GM12878 (cell line): ENCODE data around the gene SOWAHC. TPM values are rescaled to one million over a fixed set of nuclear protein-coding genes. Genes with fewer than 3 reads are reported as not detected.

Experiments used
- ATAC-seq: fragments of 200-7000 bp; cut with Tn5 transposase; 3 replicates; pipeline ENCODE4 v1.9.1; 2020; ENCODE audit warnings: mild to moderate bottlenecking, moderate library complexity
- BruUV-seq: library from RNA; stranded (reverse); fragments of 400-500 nt; replicated peaks from 2 replicates; lab custom pipeline; 2021; lab: Mats Ljungman, UMichigan
- CTCF ChIA-PET: fragments of 300-600 bp; sonication (Branson Sonifier 250); formaldehyde crosslinking; extraction: SDS; loops from one replicate; lab custom pipeline; 2021; ENCODE audit warnings: inconsistent platforms; lab: Yijun Ruan, JAX
- POLR2A ChIA-PET: fragments of 350-600 bp; formaldehyde crosslinking; extraction: SDS; loops from one replicate; lab custom pipeline; 2021; ENCODE audit warnings: inconsistent platforms; lab: Charles Lee
- RAD21 ChIA-PET: fragments of 300-600 bp; sonication (Branson Sonifier 250); formaldehyde crosslinking; loops from one replicate; lab custom pipeline; 2023; ENCODE audit warnings: antibody characterized with exemption; ENCODE audit not compliant: unreplicated experiment; lab: Charles Lee
- SMC1A ChIA-PET: fragments of 300-600 bp; sonication (Branson Sonifier 250); formaldehyde crosslinking; loops from one replicate; lab custom pipeline; 2023; ENCODE audit not compliant: unreplicated experiment, uncharacterized antibody; lab: Charles Lee
- DNase-seq: peaks from one replicate; pipeline ENCODE4 v3.0.0-alpha.2; 2011; ENCODE audit warnings: low read depth, low spot score
- FAIRE-seq: peaks from 3 replicates; lab custom pipeline; 2011; peaks lifted over from hg19 to GRCh38; lab: Jason Lieb, UNC
- H2AFZ ChIP-seq: 2 replicates; pipeline ENCODE4 v1.6.0; 2011; ENCODE audit warnings: low read depth, low read length, control low read depth; ENCODE audit not compliant: control insufficient read depth
- H3K27ac ChIP-seq: 2 replicates; pipeline ENCODE4 v1.5.1; 2011; ENCODE audit warnings: control low read depth; ENCODE audit not compliant: control insufficient read depth, insufficient read depth
- H3K27me3 ChIP-seq, 2 experiments: replicated peaks in 1 of 2; 2 replicates each; pipeline versions ENCODE4 v1.6.0 to v1.6.1; 2011; ENCODE audit warnings: low read length in 1 of 2; ENCODE audit not compliant: control insufficient read depth in 2 of 2, insufficient read depth in 2 of 2
- H3K36me3 ChIP-seq, 2 experiments: 2 replicates each; pipeline ENCODE4 v1.5.1; 2011; ENCODE audit warnings: low read length in 1 of 2; ENCODE audit not compliant: control insufficient read depth in 2 of 2, insufficient read depth in 2 of 2
- H3K4me1 ChIP-seq: 2 replicates; pipeline ENCODE4 v1.6.1; 2011; ENCODE audit warnings: mild to moderate bottlenecking, low read length, moderate library complexity, mixed read lengths; ENCODE audit not compliant: control insufficient read depth, insufficient read depth
- H3K4me2 ChIP-seq: 2 replicates; pipeline ENCODE4 v1.6.0; 2011; ENCODE audit warnings: control low read depth; ENCODE audit not compliant: control insufficient read depth, insufficient read depth
- H3K4me3 ChIP-seq: fragments of 200-600 bp; sonication (generic); 2 replicates; pipeline ENCODE4 v1.5.1; 2016
- H3K79me2 ChIP-seq: 2 replicates; pipeline ENCODE4 v1.6.0; 2011; ENCODE audit warnings: low read length; ENCODE audit not compliant: control insufficient read depth, insufficient read depth
- H3K9ac ChIP-seq: 2 replicates; pipeline ENCODE4 v1.8.0; 2011; ENCODE audit warnings: low read length, control low read depth, mixed read lengths; ENCODE audit not compliant: control insufficient read depth, insufficient read depth
- H3K9me3 ChIP-seq: replicated peaks from 3 replicates; pipeline ENCODE4 v1.5.1; 2011; ENCODE audit warnings: mild to moderate bottlenecking, low read length; ENCODE audit not compliant: control insufficient read depth, insufficient read depth
- H4K20me1 ChIP-seq: 2 replicates; pipeline ENCODE4 v1.6.0; 2011; ENCODE audit not compliant: control insufficient read depth, insufficient read depth
- CEBPZ ChIP-seq: fragments of 150-350 bp; IDR thresholded peaks from 2 replicates; pipeline ENCODE4 v1.6.1; 2016; ENCODE audit warnings: low read depth, low read length
- GABPA ChIP-seq: IDR thresholded peaks from 2 replicates; pipeline ENCODE4 v1.6.1; 2014; ENCODE audit warnings: antibody characterized with exemption, low read depth, mild to moderate bottlenecking, inconsistent platforms
- RCOR1 ChIP-seq: conservative IDR thresholded peaks from 2 replicates; pipeline ENCODE4 v1.6.1; 2012; ENCODE audit warnings: low read depth, low read length, improper control_type of control experiment
- RELB ChIP-seq: fragments of 450-650 bp; IDR thresholded peaks from 2 replicates; pipeline ENCODE4 v1.6.1; 2017; ENCODE audit warnings: low read depth, mild to moderate bottlenecking, moderate library complexity
- SIN3A ChIP-seq: IDR thresholded peaks from 2 replicates; pipeline ENCODE4 v1.6.1; 2012; ENCODE audit warnings: low read depth, low read length, improper control_type of control experiment
- SMC3 ChIP-seq: IDR thresholded peaks from 2 replicates; pipeline ENCODE4 v1.6.1; 2011; ENCODE audit warnings: low read length, improper control_type of control experiment, borderline replicate concordance
- WGBS: methylation state at CpG from one replicate; pipeline ENCODE4 v1.1.6; 2016; ENCODE audit warnings: low lambda C conversion rate; ENCODE audit not compliant: insufficient replicate concordance, insufficient coverage; ENCODE audit errors: missing lambda C conversion rate; 5-methylcytosine and 5-hydroxymethylcytosine counted together
- in situ Hi-C: fragments of 300-500 bp; cut with MboI; formaldehyde crosslinking; loops from 9 replicates; pipeline ENCODE4 v1.14.3; 2018; ENCODE audit warnings: mixed read lengths
- intact Hi-C: fragments of 100-400 bp; cut with micrococcal nuclease; formaldehyde crosslinking; loops from one replicate; pipeline ENCODE4 v1.14.2; 2022; ENCODE audit not compliant: unreplicated experiment
- polyA plus RNA-seq, 11 experiments: library from polyadenylated mRNA; depleted of rRNA in 4 of 11; unstranded in 6 of 11; stranded (reverse) in 5 of 11; fragments of >200 nt; fragmentation: Nextera tagmentation in 4 of 11; fragmentation: Illumina TruSeq in 1 of 11; extraction: Ambion mirVana in 4 of 11; extraction: Trizol in 1 of 11; gene quantifications; 1 replicate in 1 of 11; 2 replicates in 10 of 11; pipeline versions ENCODE4 v1.2.1 to v1.2.3, GENCODE V29; 2011 to 2016; ENCODE audit warnings: inconsistent platforms in 2 of 11, missing spikeins in 2 of 11, low read depth in 1 of 11
- total RNA-seq, 4 experiments: library from RNA; depleted of rRNA in 3 of 4; stranded (reverse); fragments of >200 nt in 3 of 4; fragmentation: Illumina TruSeq in 1 of 4; extraction: Trizol in 1 of 4; gene quantifications; 2 replicates each; pipeline versions ENCODE4 v1.2.1 to v1.2.3, GENCODE V29; 2013 to 2021

SOWAHC gene
- total and polyA plus RNA-seq, 10 of the 15 experiments (the other 5 are each of a cell fraction or from before 2014, with no cell fraction given): 0.48 to 2.6 (median 1.8) TPM

- no peak for TF ChIP-seq CEBPZ
- TF ChIP-seq RCOR1: no peak
- no peak for TF ChIP-seq RELB
- TF ChIP-seq GABPA: no peak
- TF ChIP-seq SIN3A: no peak
These were observed 48.7 kb downstream of the SOWAHC start (continued) for GRCh38 chr2:109662889-109663288.

- DNase-seq: no peak
- Histone ChIP-seq H3K9ac (no peak overlapping the region), H3K27ac (no peak overlapping the region), H3K4me2 (no peak overlapping the region), H3K4me3 (no peak overlapping the region), H3K27me3 (no peaks in the 10 kb centered on the region), H3K36me3 (no peaks in the 10 kb centered on the region), H3K4me1 (no peaks in the 10 kb centered on the region)
- RAD21 ChIA-PET: interaction anchor here (0.8 to 2.7 kb wide), 8 partner anchors 52 to 150 kb away, joined by 3 to 41 read pairs (median 5); no protein-coding TSS in a partner anchor
- in situ Hi-C loops (no loop called here), intact Hi-C loops (loop anchor here (1.0 to 5.0 kb wide), 2 partner anchors 51 to 117 kb away; partner anchors contain the start of genes SEPTIN10 and SOWAHC)
- WGBS: 8% methylated on average over 4 of the region's 4 CpGs
- no peak for TF ChIP-seq SMC3
- TF ChIP-seq, all 136 proteins: peak for 0
- ChIA-PET CTCF (interaction anchor here (0.9 to 7.4 kb wide), 9 partner anchors 52 to 150 kb away, joined by 3 to 118 read pairs (median 4); no protein-coding TSS in a partner anchor), SMC1A (interaction anchor here (1.0 to 5.8 kb wide), 9 partner anchors 10 to 124 kb away, joined by 3 to 76 read pairs (median 4); partner anchors contain the start of genes SEPTIN10 and SOWAHC), POLR2A (no interaction called here)
- no TSS peak for BruUV-seq
- ATAC-seq (no peak), FAIRE-seq (no peak)
- Histone ChIP-seq H3K79me2 (no peaks in the 10 kb centered on the region), H3K9me3 (no peaks in the 10 kb centered on the region), H4K20me1 (no peaks in the 10 kb centered on the region), H2AFZ (no peak overlapping the region)
These were observed 49.6 kb downstream of the SOWAHC start for GRCh38 chr2:109663721-109664120.
